ENCODE data around the gene NSD2.
"Not testable (repeated sequence)": the region's sequence is repeated elsewhere in the genome, so short reads cannot be mapped to it uniquely, and the experiment has no call there.

Gene NSD2

DNA sequence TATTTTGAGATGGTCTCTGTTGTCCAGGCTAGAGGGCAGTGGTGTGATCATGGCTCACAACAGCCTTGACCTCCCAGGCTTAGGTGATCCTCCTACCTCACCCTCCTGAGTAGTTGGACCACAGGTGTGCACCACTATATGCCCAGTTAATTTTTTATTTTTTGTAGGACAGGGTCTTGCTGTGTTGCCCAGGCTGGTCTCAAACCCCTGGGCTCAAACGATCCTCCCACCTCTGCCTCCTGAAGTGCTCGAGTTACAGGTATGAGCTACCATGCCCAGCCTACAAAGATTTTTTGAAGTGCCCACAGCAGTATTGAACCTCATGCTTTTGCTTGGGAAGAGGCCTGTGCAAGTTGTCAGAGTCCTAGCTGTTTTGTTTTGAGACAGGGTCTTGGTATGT is 31.1 kb downstream of the NSD2 start:
- CTCF ChIA-PET: interaction anchor here (0.6 to 1.3 kb wide), 2 partner anchors 8 to 18 kb away, joined by 3 to 5 read pairs; no protein-coding TSS in a partner anchor
- TF ChIP-seq SP1 (IDR thresholded peaks at IDR 0.05) (no peak), SUZ12 (IDR thresholded peaks at IDR 0.05) (no peak), CTBP1 (IDR thresholded peaks at IDR 0.05; ENCODE audit: borderline replicate concordance) (no peak), BHLHE40 (IDR thresholded peaks at IDR 0.05; ENCODE audit: borderline replicate concordance) (no peak), TARDBP (IDR thresholded peaks at IDR 0.05) (no peak), ARNT (IDR thresholded peaks at IDR 0.05) (no peak), LEF1 (IDR thresholded peaks at IDR 0.05; ENCODE audit: borderline replicate concordance) (no peak), HDGF (IDR thresholded peaks at IDR 0.05; ENCODE audit: borderline replicate concordance) (no peak)
- TF ChIP-seq, protein P1, sequence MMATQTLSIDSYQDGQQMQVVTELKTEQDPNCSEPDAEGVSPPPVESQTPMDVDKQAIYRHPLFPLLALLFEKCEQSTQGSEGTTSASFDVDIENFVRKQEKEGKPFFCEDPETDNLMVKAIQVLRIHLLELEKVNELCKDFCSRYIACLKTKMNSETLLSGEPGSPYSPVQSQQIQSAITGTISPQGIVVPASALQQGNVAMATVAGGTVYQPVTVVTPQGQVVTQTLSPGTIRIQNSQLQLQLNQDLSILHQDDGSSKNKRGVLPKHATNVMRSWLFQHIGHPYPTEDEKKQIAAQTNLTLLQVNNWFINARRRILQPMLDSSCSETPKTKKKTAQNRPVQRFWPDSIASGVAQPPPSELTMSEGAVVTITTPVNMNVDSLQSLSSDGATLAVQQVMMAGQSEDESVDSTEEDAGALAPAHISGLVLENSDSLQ (IDR thresholded peaks at IDR 0.05): no peak
- DNase-seq (ENCODE audit: extremely low spot score): no peak
- POLR2A ChIA-PET: no interaction called here

DNA sequence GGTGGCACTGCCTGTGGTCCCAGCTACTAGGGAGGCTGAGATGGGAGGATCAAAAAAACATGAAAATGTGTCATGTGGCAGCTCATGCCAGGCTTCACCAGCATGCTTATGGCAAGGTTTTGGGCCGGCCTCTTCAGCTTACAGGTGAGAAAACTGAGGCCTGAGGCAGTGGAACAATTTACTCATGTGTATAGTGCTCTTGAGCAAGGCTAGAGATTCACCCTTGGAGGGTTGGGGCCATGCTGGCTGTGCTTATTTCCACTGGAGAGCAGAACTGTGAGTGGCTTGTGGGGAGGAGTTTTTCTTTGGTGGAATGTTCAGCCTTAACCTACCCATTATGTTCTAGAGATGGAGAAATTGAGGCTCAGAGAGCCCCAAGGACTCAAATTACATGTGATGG is 31.8 kb downstream of the NSD2 start:
- CTCF ChIA-PET: interaction anchor here (1.3 kb wide), 1 partner anchor 19 kb away, joined by 3 read pairs; no protein-coding TSS in a partner anchor

DNA sequence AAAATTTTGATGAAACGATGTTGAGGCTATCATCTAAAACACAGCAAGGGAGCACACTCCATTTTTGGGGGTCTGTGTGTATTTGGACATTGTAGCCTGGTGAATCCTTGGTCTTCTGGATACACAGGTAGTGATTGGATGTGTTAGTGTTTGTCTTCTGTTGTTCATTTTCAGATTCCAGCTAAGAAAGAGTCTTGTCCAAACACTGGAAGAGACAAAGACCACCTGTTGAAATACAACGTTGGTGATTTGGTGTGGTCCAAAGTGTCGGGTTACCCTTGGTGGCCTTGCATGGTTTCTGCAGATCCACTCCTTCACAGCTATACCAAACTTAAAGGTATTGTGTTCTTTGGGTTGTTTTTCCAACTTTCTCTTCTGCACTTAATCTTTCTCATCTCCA is 32.8 kb downstream of the NSD2 start:
- POLR2A ChIA-PET: no interaction called here
- CTCF ChIA-PET: no interaction called here
- no peak for DNase-seq (ENCODE audit: extremely low spot score)
- no peak for TF ChIP-seq FOXA1 (IDR thresholded peaks at IDR 0.05)
- no peak for TF ChIP-seq NFRKB (IDR thresholded peaks at IDR 0.05)
- TF ChIP-seq SP1 (IDR thresholded peaks at IDR 0.05): no peak
- TF ChIP-seq LEF1 (IDR thresholded peaks at IDR 0.05; ENCODE audit: borderline replicate concordance): no peak
- no peak for TF ChIP-seq ARNT (IDR thresholded peaks at IDR 0.05)
- no peak for TF ChIP-seq FOXM1 (IDR thresholded peaks at IDR 0.05; ENCODE audit: borderline replicate concordance)
- TF ChIP-seq CTBP1 (IDR thresholded peaks at IDR 0.05; ENCODE audit: borderline replicate concordance): no peak
- TF ChIP-seq FOXK2 (IDR thresholded peaks at IDR 0.05): no peak
- TF ChIP-seq HDGF (IDR thresholded peaks at IDR 0.05; ENCODE audit: borderline replicate concordance): no peak
- no peak for TF ChIP-seq L3MBTL2 (conservative IDR thresholded peaks at IDR 0.05)
- TF ChIP-seq ZNF384 (IDR thresholded peaks at IDR 0.05): no peak
- TF ChIP-seq TARDBP (IDR thresholded peaks at IDR 0.05): no peak
- TF ChIP-seq BHLHE40 (IDR thresholded peaks at IDR 0.05; ENCODE audit: borderline replicate concordance): no peak
- no peak for TF ChIP-seq ELF4 (IDR thresholded peaks at IDR 0.05)
- TF ChIP-seq, protein P1 (IDR thresholded peaks at IDR 0.05): no peak
- TF ChIP-seq SUZ12 (IDR thresholded peaks at IDR 0.05): no peak

More for the DNA sequence above, 31.8 kb downstream of the NSD2 start:
- TF ChIP-seq NFRKB (IDR thresholded peaks at IDR 0.05) (no peak), SP1 (IDR thresholded peaks at IDR 0.05) (no peak), TARDBP (IDR thresholded peaks at IDR 0.05) (no peak), BHLHE40 (IDR thresholded peaks at IDR 0.05; ENCODE audit: borderline replicate concordance) (no peak), FOXA1 (IDR thresholded peaks at IDR 0.05) (no peak), ZNF384 (IDR thresholded peaks at IDR 0.05) (no peak), ELF4 (IDR thresholded peaks at IDR 0.05) (no peak), FOXK2 (IDR thresholded peaks at IDR 0.05) (no peak), L3MBTL2 (conservative IDR thresholded peaks at IDR 0.05) (no peak), HDGF (IDR thresholded peaks at IDR 0.05; ENCODE audit: borderline replicate concordance) (no peak), ARNT (IDR thresholded peaks at IDR 0.05) (no peak), LEF1 (IDR thresholded peaks at IDR 0.05; ENCODE audit: borderline replicate concordance) (no peak), CTBP1 (IDR thresholded peaks at IDR 0.05; ENCODE audit: borderline replicate concordance) (no peak), FOXM1 (IDR thresholded peaks at IDR 0.05; ENCODE audit: borderline replicate concordance) (no peak), SUZ12 (IDR thresholded peaks at IDR 0.05) (no peak)
- TF ChIP-seq, protein P1 (IDR thresholded peaks at IDR 0.05): no peak
- DNase-seq (ENCODE audit: extremely low spot score): no peak
- POLR2A ChIA-PET: no interaction called here

DNA sequence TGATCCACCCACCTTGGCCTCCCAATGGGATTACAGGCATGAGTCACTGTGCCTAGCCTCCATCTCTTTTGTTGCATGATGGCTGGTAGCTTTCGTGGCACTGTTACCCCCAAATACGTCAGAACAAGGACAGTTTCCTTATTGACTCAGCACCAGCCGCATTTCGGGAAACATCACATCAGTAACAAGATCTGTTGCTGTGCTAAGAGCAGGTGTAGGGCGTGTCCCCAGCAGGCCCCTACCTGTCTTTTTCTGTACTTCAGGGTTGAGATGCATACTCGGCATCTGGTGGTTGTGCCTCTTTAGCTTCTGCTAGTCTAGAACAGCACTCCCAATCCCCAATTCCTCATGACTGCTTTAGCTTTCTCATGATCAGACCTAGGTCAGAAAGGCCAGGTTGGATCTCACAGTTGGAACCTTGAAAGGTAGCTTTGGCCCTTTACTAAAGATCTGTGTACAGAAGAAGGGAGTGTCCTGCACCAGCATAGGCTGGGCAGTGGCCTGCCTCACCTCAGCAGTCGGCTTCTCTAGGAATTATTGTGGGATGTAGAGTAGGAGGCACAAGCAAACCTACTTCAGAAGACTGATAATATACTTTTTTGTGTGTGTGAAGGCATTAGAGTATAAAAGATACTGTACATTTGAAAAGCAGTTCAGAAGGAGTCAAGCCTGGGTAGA is 36.8 kb downstream of the NSD2 start:
- no peak for TF ChIP-seq FOXK2 (IDR thresholded peaks at IDR 0.05)
- TF ChIP-seq ARNT (IDR thresholded peaks at IDR 0.05): no peak
- no peak for TF ChIP-seq SP1 (IDR thresholded peaks at IDR 0.05)
- TF ChIP-seq ZNF384 (IDR thresholded peaks at IDR 0.05): no peak
- TF ChIP-seq TARDBP (IDR thresholded peaks at IDR 0.05): no peak
- TF ChIP-seq, protein P1 (IDR thresholded peaks at IDR 0.05): no peak
- no peak for TF ChIP-seq NFRKB (IDR thresholded peaks at IDR 0.05)
- TF ChIP-seq ELF4 (IDR thresholded peaks at IDR 0.05): no peak
- no peak for TF ChIP-seq LEF1 (IDR thresholded peaks at IDR 0.05; ENCODE audit: borderline replicate concordance)
- TF ChIP-seq HDGF (IDR thresholded peaks at IDR 0.05; ENCODE audit: borderline replicate concordance): no peak
- TF ChIP-seq L3MBTL2 (conservative IDR thresholded peaks at IDR 0.05): no peak
- no peak for TF ChIP-seq CTBP1 (IDR thresholded peaks at IDR 0.05; ENCODE audit: borderline replicate concordance)
- TF ChIP-seq SUZ12 (IDR thresholded peaks at IDR 0.05): no peak
- TF ChIP-seq FOXA1 (IDR thresholded peaks at IDR 0.05): no peak
- no peak for TF ChIP-seq FOXM1 (IDR thresholded peaks at IDR 0.05; ENCODE audit: borderline replicate concordance)
- TF ChIP-seq BHLHE40 (IDR thresholded peaks at IDR 0.05; ENCODE audit: borderline replicate concordance): no peak
- no peak for DNase-seq (ENCODE audit: extremely low spot score)
- POLR2A ChIA-PET: no interaction called here
- CTCF ChIA-PET: interaction anchor here (0.6 to 5.1 kb wide), 3 partner anchors 9 to 160 kb away, joined by 3 to 35 read pairs (median 3); no protein-coding TSS in a partner anchor

DNA sequence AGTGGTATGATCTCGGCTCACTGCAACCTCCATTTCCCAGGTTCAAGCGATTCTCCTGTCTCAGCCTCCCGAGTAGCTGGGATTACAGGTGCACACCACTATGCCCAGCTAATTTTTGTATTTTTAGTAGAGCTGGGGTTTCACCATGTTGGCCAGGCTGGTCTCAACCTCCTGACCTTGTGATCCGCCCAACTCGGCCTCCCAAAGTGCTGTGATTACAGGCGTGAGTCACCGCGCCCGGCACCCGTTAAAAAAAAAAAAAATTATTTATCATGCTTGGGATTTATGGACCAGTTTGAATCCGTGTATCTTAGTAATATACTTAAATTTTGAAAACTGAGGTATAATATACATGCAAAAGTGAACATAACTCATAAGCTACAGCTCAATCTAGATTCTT is 38.5 kb downstream of the NSD2 start:
- CTCF ChIA-PET: interaction anchor here (0.6 to 5.1 kb wide), 4 partner anchors 11 to 136 kb away, joined by 3 to 35 read pairs (median 5); no protein-coding TSS in a partner anchor

More for the DNA sequence above, 38.5 kb downstream of the NSD2 start:
- DNase-seq (ENCODE audit: extremely low spot score): not testable (repeated sequence)
- POLR2A ChIA-PET: interaction anchor here (1.5 kb wide), 1 partner anchor 53 kb away, joined by 5 read pairs; the partner anchor contains the start of gene LETM1
